Measurements from ENCODE around the gene APEX1.

The APEX1 gene

GRCh38 chr14:20472536-20473169 lies 17.6 kb downstream of the APEX1 start:
- Histone ChIP-seq H3K27ac (ENCODE audit: low read depth, low read length) (peak overlapping the region; percentile 3), H3K9ac (ENCODE audit: low read depth in 1 of 2, low read length in 2 of 2) (peak overlapping the region in 1 of 2 donors; percentile 55), H3K9me3 (ENCODE audit: control insufficient read depth in 1 of 2, low read length in 2 of 2) (no peaks in the 10 kb centered on the region), H3K36me3 (ENCODE audit: control insufficient read depth in 1 of 2, insufficient read depth in 2 of 2, low read length in 2 of 2) (peaks cover 46 to 52% of the 10 kb centered on the region in 2 donors), H3K27me3 (ENCODE audit: control insufficient read depth in 1 of 2, insufficient read depth in 2 of 2, low read length in 2 of 2) (no peaks in the 10 kb centered on the region), H3K4me3 (ENCODE audit: low read depth in 1 of 2, low read length in 2 of 2) (peak overlapping the region in 1 of 2 donors; percentile 62), H3K4me1 (ENCODE audit: control insufficient read depth in 1 of 2, insufficient read depth in 2 of 2, low read length in 2 of 2) (peaks cover 34 to 40% of the 10 kb centered on the region in 2 donors)

DNA sequence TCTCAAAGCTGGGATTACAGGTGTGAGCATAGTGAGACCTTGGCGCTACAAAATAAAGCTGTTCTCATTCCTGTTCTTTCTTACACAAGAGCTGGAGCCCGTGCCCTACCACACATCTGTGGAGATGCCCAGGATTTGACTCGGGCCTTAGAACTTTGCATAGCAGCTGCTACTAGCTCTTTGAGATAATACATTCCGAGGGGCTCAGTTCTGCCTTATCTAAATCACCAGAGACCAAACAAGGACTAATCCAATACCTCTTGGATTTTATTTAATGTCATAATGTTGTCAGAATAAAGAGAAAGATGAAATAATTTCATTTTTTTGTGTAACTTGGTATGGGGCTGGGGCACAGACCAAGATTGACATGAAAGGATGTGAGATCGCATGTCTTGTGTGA lies 21.8 kb downstream of the APEX1 start:
- Histone ChIP-seq H3K27me3 (ENCODE audit: control insufficient read depth in 1 of 2, insufficient read depth in 2 of 2, low read length in 2 of 2) (no peaks in the 10 kb centered on the region), H3K27ac (ENCODE audit: low read depth, low read length) (peak overlapping the region; percentile 8), H3K4me1 (ENCODE audit: control insufficient read depth in 1 of 2, insufficient read depth in 2 of 2, low read length in 2 of 2) (peaks cover 20 to 28% of the 10 kb centered on the region in 2 donors), H3K9me3 (ENCODE audit: control insufficient read depth in 1 of 2, low read length in 2 of 2) (no peaks in the 10 kb centered on the region), H3K9ac (ENCODE audit: low read depth in 1 of 2, low read length in 2 of 2) (no peak overlapping the region), H3K4me3 (ENCODE audit: low read depth in 1 of 2, low read length in 2 of 2) (no peak overlapping the region), H3K36me3 (ENCODE audit: control insufficient read depth in 1 of 2, insufficient read depth in 2 of 2, low read length in 2 of 2) (peaks cover 51 to 61% of the 10 kb centered on the region in 2 donors)

GRCh38 chr14:20477211-20477876 lies 22.3 kb downstream of the APEX1 start:
- Histone ChIP-seq H3K27ac (ENCODE audit: low read depth, low read length) (peak overlapping the region; percentile 53), H3K4me1 (ENCODE audit: control insufficient read depth in 1 of 2, insufficient read depth in 2 of 2, low read length in 2 of 2) (peaks cover 15 to 22% of the 10 kb centered on the region in 2 donors)

GRCh38 chr14:20478894-20479293 lies 23.9 kb downstream of the APEX1 start:
- no peak overlapping the region for H3K9ac ChIP-seq (ENCODE audit: low read depth in 1 of 2, low read length in 2 of 2)
- no peak overlapping the region for H3K27ac ChIP-seq (ENCODE audit: low read depth, low read length)
- peaks cover 36 to 47% of the 10 kb centered on the region in 2 donors for H3K36me3 ChIP-seq (ENCODE audit: control insufficient read depth in 1 of 2, insufficient read depth in 2 of 2, low read length in 2 of 2)
- H3K4me3 ChIP-seq (ENCODE audit: low read depth in 1 of 2, low read length in 2 of 2) = no peak overlapping the region
- H3K27me3 ChIP-seq (ENCODE audit: control insufficient read depth in 1 of 2, insufficient read depth in 2 of 2, low read length in 2 of 2) = no peaks in the 10 kb centered on the region
- H3K4me1 ChIP-seq (ENCODE audit: control insufficient read depth in 1 of 2, insufficient read depth in 2 of 2, low read length in 2 of 2) = peaks cover 25 to 27% of the 10 kb centered on the region in 2 donors
- no peaks in the 10 kb centered on the region for H3K9me3 ChIP-seq (ENCODE audit: control insufficient read depth in 1 of 2, low read length in 2 of 2)

More at GRCh38 chr14:20477211-20477876, 22.3 kb downstream of the APEX1 start:
- H3K36me3 ChIP-seq (ENCODE audit: control insufficient read depth in 1 of 2, insufficient read depth in 2 of 2, low read length in 2 of 2) = peaks cover 47 to 61% of the 10 kb centered on the region in 2 donors
- no peaks in the 10 kb centered on the region for H3K27me3 ChIP-seq (ENCODE audit: control insufficient read depth in 1 of 2, insufficient read depth in 2 of 2, low read length in 2 of 2)
- H3K9me3 ChIP-seq (ENCODE audit: control insufficient read depth in 1 of 2, low read length in 2 of 2) = no peaks in the 10 kb centered on the region
- no peak overlapping the region for H3K9ac ChIP-seq (ENCODE audit: low read depth in 1 of 2, low read length in 2 of 2)
- H3K4me3 ChIP-seq (ENCODE audit: low read depth in 1 of 2, low read length in 2 of 2) = peak overlapping the region in 1 of 2 donors; percentile 1

DNA sequence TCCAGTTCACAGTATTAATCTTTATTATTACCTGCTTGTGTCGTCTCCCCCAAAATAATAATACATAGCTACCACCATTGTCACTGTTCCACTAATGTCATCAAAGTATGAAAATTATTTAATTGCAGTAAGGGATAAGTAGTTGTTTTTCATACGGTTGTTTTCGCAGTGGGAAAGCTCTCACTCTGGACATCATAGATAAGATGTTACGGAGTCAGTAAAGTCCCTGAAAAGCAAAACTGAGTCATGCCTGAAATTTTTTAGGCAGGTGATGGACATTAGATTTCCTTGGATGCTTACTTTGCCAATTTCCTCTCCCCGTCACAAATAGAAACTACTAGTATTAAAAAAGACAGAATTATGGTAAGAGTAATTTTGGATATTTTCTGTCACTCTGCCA lies 27.4 kb downstream of the APEX1 start:
- no peaks in the 10 kb centered on the region for H3K9me3 ChIP-seq (ENCODE audit: control insufficient read depth in 1 of 2, low read length in 2 of 2)
- no peak overlapping the region for H3K9ac ChIP-seq (ENCODE audit: low read depth in 1 of 2, low read length in 2 of 2)
- no peaks in the 10 kb centered on the region for H3K27me3 ChIP-seq (ENCODE audit: control insufficient read depth in 1 of 2, insufficient read depth in 2 of 2, low read length in 2 of 2)
- H3K4me1 ChIP-seq (ENCODE audit: control insufficient read depth in 1 of 2, insufficient read depth in 2 of 2, low read length in 2 of 2) = peaks cover 15% of the 10 kb centered on the region in 2 donors
- H3K4me3 ChIP-seq (ENCODE audit: low read depth in 1 of 2, low read length in 2 of 2) = no peak overlapping the region
- H3K27ac ChIP-seq (ENCODE audit: low read depth, low read length) = no peak overlapping the region
- peaks cover 8 to 12% of the 10 kb centered on the region in 2 donors for H3K36me3 ChIP-seq (ENCODE audit: control insufficient read depth in 1 of 2, insufficient read depth in 2 of 2, low read length in 2 of 2)

- Histone ChIP-seq H3K9me3 (ENCODE audit: control insufficient read depth in 1 of 2, low read length in 2 of 2) (no peaks in the 10 kb centered on the region), H3K27ac (ENCODE audit: low read depth, low read length) (no peak overlapping the region), H3K9ac (ENCODE audit: low read depth in 1 of 2, low read length in 2 of 2) (no peak overlapping the region), H3K4me3 (ENCODE audit: low read depth in 1 of 2, low read length in 2 of 2) (no peak overlapping the region), H3K36me3 (ENCODE audit: control insufficient read depth in 1 of 2, insufficient read depth in 2 of 2, low read length in 2 of 2) (no peaks in the 10 kb centered on the region), H3K27me3 (ENCODE audit: control insufficient read depth in 1 of 2, insufficient read depth in 2 of 2, low read length in 2 of 2) (no peaks in the 10 kb centered on the region), H3K4me1 (ENCODE audit: control insufficient read depth in 1 of 2, insufficient read depth in 2 of 2, low read length in 2 of 2) (peaks cover 10 to 17% of the 10 kb centered on the region in 2 donors)
Measured at GRCh38 chr14:20485900-20486299, 30.9 kb downstream of the APEX1 start.

DNA sequence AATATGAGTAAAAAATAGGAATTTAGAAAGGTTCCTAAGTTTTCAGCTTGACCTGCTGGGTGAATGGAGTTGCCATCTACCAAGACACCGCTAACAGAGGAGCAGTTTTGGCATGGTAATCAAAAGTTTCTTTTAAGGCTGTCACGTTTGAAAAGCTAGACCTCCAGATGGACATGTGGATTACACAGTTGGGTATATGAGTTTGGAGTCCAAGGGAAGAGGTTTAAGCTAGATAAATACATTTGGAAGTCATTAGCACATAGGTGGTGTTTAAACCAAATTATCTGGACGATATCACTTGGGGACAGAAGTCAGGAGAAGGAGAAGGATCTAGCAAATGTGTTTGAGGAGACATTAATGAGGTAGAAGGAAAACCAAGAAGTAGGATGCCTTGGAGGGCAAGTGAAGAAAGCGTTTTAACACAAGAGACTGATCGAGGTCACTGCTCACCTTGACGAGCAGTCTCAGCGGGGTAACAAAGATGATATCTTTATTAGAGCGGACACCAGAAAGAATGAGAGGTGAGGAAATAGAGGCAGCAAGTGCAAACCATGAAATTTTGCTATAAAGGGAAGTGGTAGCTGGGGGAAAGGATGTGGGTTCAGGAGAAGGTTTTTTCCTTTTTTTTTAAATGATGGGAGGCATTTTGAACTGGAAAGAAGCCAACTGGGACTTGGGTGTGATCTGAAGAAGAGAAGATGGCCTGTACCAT lies 31.8 kb downstream of the APEX1 start:
- Histone ChIP-seq H3K9ac (ENCODE audit: low read depth in 1 of 2, low read length in 2 of 2) (no peak overlapping the region), H3K4me3 (ENCODE audit: low read depth in 1 of 2, low read length in 2 of 2) (no peak overlapping the region), H3K27me3 (ENCODE audit: control insufficient read depth in 1 of 2, insufficient read depth in 2 of 2, low read length in 2 of 2) (no peaks in the 10 kb centered on the region), H3K27ac (ENCODE audit: low read depth, low read length) (no peak overlapping the region), H3K9me3 (ENCODE audit: control insufficient read depth in 1 of 2, low read length in 2 of 2) (no peaks in the 10 kb centered on the region), H3K4me1 (ENCODE audit: control insufficient read depth in 1 of 2, insufficient read depth in 2 of 2, low read length in 2 of 2) (peaks cover 10 to 17% of the 10 kb centered on the region in 2 donors), H3K36me3 (ENCODE audit: control insufficient read depth in 1 of 2, insufficient read depth in 2 of 2, low read length in 2 of 2) (no peaks in the 10 kb centered on the region)

GRCh38 chr14:20487396-20487725 lies 32.3 kb downstream of the APEX1 start:
- H3K4me3 ChIP-seq (ENCODE audit: low read depth in 1 of 2, low read length in 2 of 2) = no peak overlapping the region
- H3K27ac ChIP-seq (ENCODE audit: low read depth, low read length) = no peak overlapping the region
- H3K9ac ChIP-seq (ENCODE audit: low read depth in 1 of 2, low read length in 2 of 2) = no peak overlapping the region
- H3K9me3 ChIP-seq (ENCODE audit: control insufficient read depth in 1 of 2, low read length in 2 of 2) = no peaks in the 10 kb centered on the region
- no peaks in the 10 kb centered on the region for H3K36me3 ChIP-seq (ENCODE audit: control insufficient read depth in 1 of 2, insufficient read depth in 2 of 2, low read length in 2 of 2)
- H3K4me1 ChIP-seq (ENCODE audit: control insufficient read depth in 1 of 2, insufficient read depth in 2 of 2, low read length in 2 of 2) = peaks cover 10 to 17% of the 10 kb centered on the region in 2 donors
- no peaks in the 10 kb centered on the region for H3K27me3 ChIP-seq (ENCODE audit: control insufficient read depth in 1 of 2, insufficient read depth in 2 of 2, low read length in 2 of 2)

GRCh38 chr14:20489093-20489994 lies 34.3 kb downstream of the APEX1 start:
- H3K4me1 ChIP-seq (ENCODE audit: control insufficient read depth in 1 of 2, insufficient read depth in 2 of 2, low read length in 2 of 2) = peaks cover 5% of the 10 kb centered on the region in 2 donors

More at GRCh38 chr14:20489093-20489994, 34.3 kb downstream of the APEX1 start:
- H3K36me3 ChIP-seq (ENCODE audit: control insufficient read depth in 1 of 2, insufficient read depth in 2 of 2, low read length in 2 of 2) = no peaks in the 10 kb centered on the region
- no peaks in the 10 kb centered on the region for H3K27me3 ChIP-seq (ENCODE audit: control insufficient read depth in 1 of 2, insufficient read depth in 2 of 2, low read length in 2 of 2)
- no peak overlapping the region for H3K9ac ChIP-seq (ENCODE audit: low read depth in 1 of 2, low read length in 2 of 2)
- H3K4me3 ChIP-seq (ENCODE audit: low read depth in 1 of 2, low read length in 2 of 2) = no peak overlapping the region
- no peaks in the 10 kb centered on the region for H3K9me3 ChIP-seq (ENCODE audit: control insufficient read depth in 1 of 2, low read length in 2 of 2)
- no peak overlapping the region for H3K27ac ChIP-seq (ENCODE audit: low read depth, low read length)
